Panc1 (cell line): ENCODE measurements around the gene LRRC3C. TPM values are rescaled to one million over a fixed set of nuclear protein-coding genes. Genes with fewer than 3 reads are reported as not detected.

Source experiments
- ATAC-seq: fragments of 200-7000 bp; cut with Tn5 transposase; 2 replicates; pipeline ENCODE4 v1.9.1; 2020; ENCODE audit warnings: mild to moderate bottlenecking, moderate library complexity
- BruUV-seq: library from RNA; stranded (reverse); fragments of 400-500 nt; replicated peaks from 2 replicates; lab custom pipeline; 2021; lab: Mats Ljungman, UMichigan
- CTCF ChIA-PET: fragments of 300-600 bp; sonication (Branson Sonifier 250); formaldehyde crosslinking; loops from one replicate; lab custom pipeline; 2022; ENCODE audit warnings: antibody characterized with exemption; lab: Charles Lee
- POLR2A ChIA-PET: fragments of 300-600 bp; sonication (Branson Sonifier 250); formaldehyde crosslinking; loops from one replicate; lab custom pipeline; 2022; ENCODE audit warnings: antibody characterized with exemption; lab: Charles Lee
- DNase-seq: peaks from one replicate; pipeline ENCODE4 v3.0.0-alpha.2; 2010; ENCODE audit warnings: low read depth, low spot score
- H3K27ac ChIP-seq: 2 replicates; pipeline ENCODE4 v1.5.1; 2011; ENCODE audit warnings: mild to moderate bottlenecking, low read length, inconsistent platforms
- H3K27me3 ChIP-seq: fragments of 200-500 bp; sonication (Bioruptor generic); 2 replicates; pipeline ENCODE4 v1.6.0; 2014; ENCODE audit warnings: low read length, inconsistent platforms; ENCODE audit not compliant: control insufficient read depth, insufficient read depth
- H3K36me3 ChIP-seq: fragments of 200-500 bp; sonication (Bioruptor generic); 2 replicates; pipeline ENCODE4 v1.5.1; 2014; ENCODE audit warnings: inconsistent platforms, mild to moderate bottlenecking, low read length, moderate library complexity; ENCODE audit not compliant: control insufficient read depth, insufficient read depth
- H3K4me1 ChIP-seq: 2 replicates; pipeline ENCODE4 v1.5.1; 2011; ENCODE audit warnings: inconsistent platforms, mild to moderate bottlenecking, low read length, moderate library complexity; ENCODE audit not compliant: control insufficient read depth, insufficient read depth
- H3K4me3 ChIP-seq, 2 experiments: 2 replicates each; pipeline ENCODE4 v1.5.1; 2011 to 2012; ENCODE audit warnings: low read depth in 2 of 2, low read length in 2 of 2, mild to moderate bottlenecking in 2 of 2, inconsistent platforms in 1 of 2, moderate library complexity in 1 of 2
- H3K9me3 ChIP-seq: fragments of 200-500 bp; sonication (Bioruptor generic); 2 replicates; pipeline ENCODE4 v1.5.1; 2014; ENCODE audit warnings: low read depth, mild to moderate bottlenecking, inconsistent platforms, low read length, moderate library complexity; ENCODE audit not compliant: control insufficient read depth, insufficient read depth
- POLR2AphosphoS5 ChIP-seq: IDR thresholded peaks from 2 replicates; pipeline ENCODE4 v1.6.1; 2012; ENCODE audit warnings: mild to moderate bottlenecking, low read depth, low read length, moderate library complexity
- SIN3A ChIP-seq: IDR thresholded peaks from 2 replicates; pipeline ENCODE4 v1.6.1; 2012; ENCODE audit warnings: low read depth, mild to moderate bottlenecking, low read length, moderate library complexity, borderline replicate concordance; ENCODE audit not compliant: insufficient read depth
- TCF7L2 ChIP-seq: IDR thresholded peaks from 2 replicates; pipeline ENCODE4 v1.6.1; 2011; ENCODE audit warnings: mild to moderate bottlenecking, low read depth, low read length, inconsistent platforms
- in situ Hi-C: cut with HindIII; loops from 2 replicates; pipeline ENCODE4 v1.10.0; 2016; ENCODE audit warnings: low sequenced_read_pairs, low pct_unique_long_range_greater_than_20kb
- intact Hi-C: fragments of 100-400 bp; cut with micrococcal nuclease; formaldehyde crosslinking; loops from one replicate; pipeline ENCODE4 v1.10.0; 2022; ENCODE audit not compliant: unreplicated experiment
- total RNA-seq: library from RNA; stranded (reverse); gene quantifications from one replicate; pipeline ENCODE4 v1.2.1, GENCODE V29; 2021; ENCODE audit not compliant: unreplicated experiment
- TF ChIP-seq, protein P1 (sequence below): fragments of 450-650 bp; IDR thresholded peaks from 2 replicates; pipeline ENCODE4 v1.5.1; 2017; ENCODE audit warnings: mild to moderate bottlenecking
- TF ChIP-seq, protein P2 (sequence below), 2 experiments: IDR thresholded peaks; 2 replicates each; pipeline ENCODE4 v1.6.1; 2011 to 2012; ENCODE audit warnings: low read depth in 2 of 2, control low read depth in 1 of 2, low read length in 1 of 2, mild to moderate bottlenecking in 1 of 2, moderate library complexity in 1 of 2; ENCODE audit not compliant: insufficient read depth in 1 of 2

LRRC3C gene
- total RNA-seq, 1 experiment from 2014 or later: not detected

DNA sequence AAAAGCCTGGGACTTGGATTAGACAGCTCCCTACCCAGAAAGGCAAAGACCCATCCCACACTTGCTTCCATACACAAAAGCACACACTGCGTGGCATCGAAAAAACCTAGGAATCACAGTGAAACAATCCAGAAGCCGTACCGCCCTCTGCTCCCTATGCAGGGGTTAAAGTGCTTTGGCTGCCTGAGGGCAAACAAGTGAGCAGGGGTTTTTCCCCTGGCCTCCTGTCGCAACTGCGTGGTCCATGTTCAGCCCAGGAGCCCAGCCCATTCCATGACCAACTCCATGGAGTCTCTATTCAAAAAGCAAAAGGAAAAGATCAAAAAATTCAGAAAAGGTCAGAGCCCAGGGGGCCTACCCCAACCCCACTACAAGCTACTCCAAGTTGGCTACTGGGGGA is 5.5 kb upstream of the LRRC3C start:
- in situ Hi-C loops (no loop called here), intact Hi-C loops (no loop called here)
- no peak for DNase-seq
- no peak for TF ChIP-seq SIN3A
- TF ChIP-seq, protein P1, sequence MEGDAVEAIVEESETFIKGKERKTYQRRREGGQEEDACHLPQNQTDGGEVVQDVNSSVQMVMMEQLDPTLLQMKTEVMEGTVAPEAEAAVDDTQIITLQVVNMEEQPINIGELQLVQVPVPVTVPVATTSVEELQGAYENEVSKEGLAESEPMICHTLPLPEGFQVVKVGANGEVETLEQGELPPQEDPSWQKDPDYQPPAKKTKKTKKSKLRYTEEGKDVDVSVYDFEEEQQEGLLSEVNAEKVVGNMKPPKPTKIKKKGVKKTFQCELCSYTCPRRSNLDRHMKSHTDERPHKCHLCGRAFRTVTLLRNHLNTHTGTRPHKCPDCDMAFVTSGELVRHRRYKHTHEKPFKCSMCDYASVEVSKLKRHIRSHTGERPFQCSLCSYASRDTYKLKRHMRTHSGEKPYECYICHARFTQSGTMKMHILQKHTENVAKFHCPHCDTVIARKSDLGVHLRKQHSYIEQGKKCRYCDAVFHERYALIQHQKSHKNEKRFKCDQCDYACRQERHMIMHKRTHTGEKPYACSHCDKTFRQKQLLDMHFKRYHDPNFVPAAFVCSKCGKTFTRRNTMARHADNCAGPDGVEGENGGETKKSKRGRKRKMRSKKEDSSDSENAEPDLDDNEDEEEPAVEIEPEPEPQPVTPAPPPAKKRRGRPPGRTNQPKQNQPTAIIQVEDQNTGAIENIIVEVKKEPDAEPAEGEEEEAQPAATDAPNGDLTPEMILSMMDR: no peak
- TF ChIP-seq POLR2AphosphoS5: no peak
- Histone ChIP-seq H3K4me1 (peaks cover 14% of the 10 kb centered on the region), H3K27ac (no peak overlapping the region), H3K9me3 (no peaks in the 10 kb centered on the region), H3K4me3 (no peak overlapping the region), H3K36me3 (no peaks in the 10 kb centered on the region; the same call in 1 of the 2 replicates), H3K27me3 (no peaks in the 10 kb centered on the region)
- ChIA-PET CTCF (interaction anchor here (0.6 kb wide), 1 partner anchor 100 kb away, joined by 3 read pairs; no protein-coding TSS in a partner anchor), POLR2A (interaction anchor here (0.6 kb wide), 1 partner anchor 175 kb away, joined by 3 read pairs; no protein-coding TSS in a partner anchor)
- BruUV-seq: no TSS peak
- no peak for ATAC-seq

DNA sequence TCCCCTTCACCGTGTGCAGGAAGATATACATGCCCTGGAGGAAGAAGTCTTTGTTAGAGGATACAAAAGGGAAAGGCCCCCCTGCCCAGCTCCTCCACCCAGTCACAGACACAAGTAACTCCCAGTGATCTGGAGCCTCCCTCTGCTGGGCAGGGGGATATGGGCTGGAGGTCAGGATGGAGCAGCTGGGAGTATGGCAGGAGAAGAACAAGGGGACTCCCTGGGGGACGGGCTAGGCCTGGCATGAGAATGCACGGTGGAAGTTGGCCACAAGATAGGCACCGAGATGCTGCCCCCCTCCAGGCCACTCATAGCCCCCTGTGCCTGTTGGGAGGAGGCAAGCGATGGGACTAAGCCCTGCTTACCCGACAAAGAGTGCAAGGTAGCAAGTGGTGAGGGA is 4.3 kb upstream of the LRRC3C start:
- POLR2A ChIA-PET: no interaction called here
- DNase-seq: no peak
- no peak for ATAC-seq
- Histone ChIP-seq H3K9me3 (no peaks in the 10 kb centered on the region), H3K27ac (no peak overlapping the region), H3K4me1 (peaks cover 19% of the 10 kb centered on the region), H3K36me3 (no peaks in the 10 kb centered on the region; the same call in 1 of the 2 replicates), H3K4me3 (no peak overlapping the region), H3K27me3 (no peaks in the 10 kb centered on the region)
- intact Hi-C loops: no loop called here
- BruUV-seq: no TSS peak
- in situ Hi-C loops: no loop called here
- CTCF ChIA-PET: no interaction called here
- TF ChIP-seq, protein P2, sequence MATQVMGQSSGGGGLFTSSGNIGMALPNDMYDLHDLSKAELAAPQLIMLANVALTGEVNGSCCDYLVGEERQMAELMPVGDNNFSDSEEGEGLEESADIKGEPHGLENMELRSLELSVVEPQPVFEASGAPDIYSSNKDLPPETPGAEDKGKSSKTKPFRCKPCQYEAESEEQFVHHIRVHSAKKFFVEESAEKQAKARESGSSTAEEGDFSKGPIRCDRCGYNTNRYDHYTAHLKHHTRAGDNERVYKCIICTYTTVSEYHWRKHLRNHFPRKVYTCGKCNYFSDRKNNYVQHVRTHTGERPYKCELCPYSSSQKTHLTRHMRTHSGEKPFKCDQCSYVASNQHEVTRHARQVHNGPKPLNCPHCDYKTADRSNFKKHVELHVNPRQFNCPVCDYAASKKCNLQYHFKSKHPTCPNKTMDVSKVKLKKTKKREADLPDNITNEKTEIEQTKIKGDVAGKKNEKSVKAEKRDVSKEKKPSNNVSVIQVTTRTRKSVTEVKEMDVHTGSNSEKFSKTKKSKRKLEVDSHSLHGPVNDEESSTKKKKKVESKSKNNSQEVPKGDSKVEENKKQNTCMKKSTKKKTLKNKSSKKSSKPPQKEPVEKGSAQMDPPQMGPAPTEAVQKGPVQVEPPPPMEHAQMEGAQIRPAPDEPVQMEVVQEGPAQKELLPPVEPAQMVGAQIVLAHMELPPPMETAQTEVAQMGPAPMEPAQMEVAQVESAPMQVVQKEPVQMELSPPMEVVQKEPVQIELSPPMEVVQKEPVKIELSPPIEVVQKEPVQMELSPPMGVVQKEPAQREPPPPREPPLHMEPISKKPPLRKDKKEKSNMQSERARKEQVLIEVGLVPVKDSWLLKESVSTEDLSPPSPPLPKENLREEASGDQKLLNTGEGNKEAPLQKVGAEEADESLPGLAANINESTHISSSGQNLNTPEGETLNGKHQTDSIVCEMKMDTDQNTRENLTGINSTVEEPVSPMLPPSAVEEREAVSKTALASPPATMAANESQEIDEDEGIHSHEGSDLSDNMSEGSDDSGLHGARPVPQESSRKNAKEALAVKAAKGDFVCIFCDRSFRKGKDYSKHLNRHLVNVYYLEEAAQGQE (IDR thresholded peaks at IDR 0.05; ENCODE audit: insufficient read depth in 1 of 2, low read depth in 2 of 2, low read length in 1 of 2): no peak
- TF ChIP-seq TCF7L2 (no peak), POLR2AphosphoS5 (no peak), SIN3A (no peak)
- TF ChIP-seq, protein P1: no peak
